ENCODE measurements around the gene TUBD1. TPM values are rescaled to one million over a fixed set of nuclear protein-coding genes. Genes with fewer than 3 reads are reported as not detected.
A peak's percentile ranks its signal among the peaks of the same experiment; 100 is the strongest.

The TUBD1 gene
- total RNA-seq, 2 experiments from 2014 or later = 7.9 to 11.1 TPM

GRCh38 chr17:59840329-59841090, 52.2 kb downstream of the TUBD1 start:
- Mint-ChIP-seq H3K4me1 (ENCODE audit: low read depth) (peaks cover 35% of the 10 kb centered on the region), H3K27ac (peak overlapping the region; percentile 99), H3K4me3 (peak overlapping the region; percentile 83), H3K27me3 (peaks cover 2% of the 10 kb centered on the region), H3K36me3 (ENCODE audit: low read depth) (peaks cover 63% of the 10 kb centered on the region), H3K9me3 (no peaks in the 10 kb centered on the region)
- TF ChIP-seq CTCF (IDR thresholded peaks at IDR 0.05) = no peak
- intact Hi-C loops (cut with micrococcal nuclease) = loop anchor here (1.0 kb wide), 1 partner anchor 10 kb away; no protein-coding TSS in a partner anchor
- POLR2A ChIA-PET = interaction anchor here (0.6 to 27.9 kb wide), 17 partner anchors 10 to 1506 kb away, joined by 3 to 1156 read pairs (median 8); partner anchors contain the start of genes CLTC, PTRH2, RPS6KB1 and TUBD1
- DNase-seq (peak; percentile 41), ATAC-seq (no peak)
- CTCF ChIA-PET = interaction anchor here (1.0 to 5.8 kb wide), 7 partner anchors 10 to 86 kb away, joined by 4 to 51 read pairs (median 5); no protein-coding TSS in a partner anchor

- intact Hi-C loops (cut with micrococcal nuclease) = loop anchor here (1.0 kb wide), 1 partner anchor 9 kb away; no protein-coding TSS in a partner anchor
- Mint-ChIP-seq H3K9me3 (no peaks in the 10 kb centered on the region), H3K27ac (peak overlapping the region; percentile 99), H3K4me1 (ENCODE audit: low read depth) (peaks cover 28% of the 10 kb centered on the region), H3K27me3 (peaks cover 2% of the 10 kb centered on the region), H3K36me3 (ENCODE audit: low read depth) (peaks cover 63% of the 10 kb centered on the region), H3K4me3 (peak overlapping the region; percentile 83)
- no peak for DNase-seq
- no peak for ATAC-seq
- POLR2A ChIA-PET = interaction anchor here (0.6 to 27.9 kb wide), 18 partner anchors 11 to 1505 kb away, joined by 3 to 1156 read pairs (median 6); partner anchors contain the start of genes PTRH2, RPS6KB1, TUBD1 and VMP1
- CTCF ChIA-PET = interaction anchor here (0.7 to 5.8 kb wide), 9 partner anchors 9 to 87 kb away, joined by 3 to 51 read pairs (median 5); no protein-coding TSS in a partner anchor
- no peak for TF ChIP-seq CTCF (IDR thresholded peaks at IDR 0.05)
These were observed 53.0 kb downstream of the TUBD1 start for GRCh38 chr17:59839651-59840328.

- H3K9me3 Mint-ChIP-seq = no peaks in the 10 kb centered on the region
- peak; percentile 45 for DNase-seq
- peaks cover 71% of the 10 kb centered on the region for H3K36me3 Mint-ChIP-seq (ENCODE audit: low read depth)
- ChIA-PET POLR2A (interaction anchor here (1.0 to 27.9 kb wide), 16 partner anchors 9 to 1504 kb away, joined by 3 to 1156 read pairs (median 12); partner anchors contain the start of genes CLTC, PTRH2, RPS6KB1 and TUBD1), CTCF (interaction anchor here (0.6 to 5.8 kb wide), 8 partner anchors 10 to 90 kb away, joined by 3 to 51 read pairs (median 3); no protein-coding TSS in a partner anchor)
- TF ChIP-seq CTCF (IDR thresholded peaks at IDR 0.05) = no peak
- H3K27me3 Mint-ChIP-seq = peaks cover 2% of the 10 kb centered on the region
- peak overlapping the region; percentile 99 for H3K27ac Mint-ChIP-seq
- no peak for ATAC-seq
- peaks cover 28% of the 10 kb centered on the region for H3K4me1 Mint-ChIP-seq (ENCODE audit: low read depth)
- intact Hi-C loops (cut with micrococcal nuclease) = no loop called here
- H3K4me3 Mint-ChIP-seq = peak overlapping the region; percentile 83
These were observed 54.5 kb downstream of the TUBD1 start for GRCh38 chr17:59838052-59838916.

- H3K27me3 Mint-ChIP-seq = peaks cover 2% of the 10 kb centered on the region
- no peaks in the 10 kb centered on the region for H3K9me3 Mint-ChIP-seq
- H3K4me1 Mint-ChIP-seq (ENCODE audit: low read depth) = peaks cover 28% of the 10 kb centered on the region
- H3K27ac Mint-ChIP-seq = peak overlapping the region; percentile 99
- ChIA-PET POLR2A (interaction anchor here (0.7 to 27.9 kb wide), 13 partner anchors 9 to 1494 kb away, joined by 3 to 1156 read pairs (median 7); partner anchors contain the start of genes CLTC, PTRH2 and VMP1), CTCF (interaction anchor here (1.0 to 5.8 kb wide), 6 partner anchors 10 to 85 kb away, joined by 3 to 51 read pairs (median 7); no protein-coding TSS in a partner anchor)
- intact Hi-C loops (cut with micrococcal nuclease) = loop anchor here (1.0 to 2.0 kb wide), 2 partner anchors 8 to 51 kb away; no protein-coding TSS in a partner anchor
- peaks cover 66% of the 10 kb centered on the region for H3K36me3 Mint-ChIP-seq (ENCODE audit: low read depth)
- H3K4me3 Mint-ChIP-seq = peak overlapping the region; percentile 83
- no peak for TF ChIP-seq CTCF (IDR thresholded peaks at IDR 0.05)
- peak; percentile 82 for DNase-seq
- ATAC-seq = peak; percentile 86
These were observed 55.3 kb downstream of the TUBD1 start for GRCh38 chr17:59837308-59838051.

Data from activated CD8-positive, alpha-beta T cell treated with anti-CD3 and anti-CD28 coated beads for 36 hours (primary cell).